Embryonic facial prominence (tissue), 1 donor: Measurements from ENCODE around the gene IL34.

Experiments used
- DNase-seq: peaks from one replicate; pipeline ENCODE4 v3.0.0-alpha.2; 2016; ENCODE audit errors: extremely low spot score

The IL34 gene

GRCh38 chr16:70701036-70701435 is 54.7 kb downstream of the IL34 start:
- DNase-seq, result no peak

- no peak for DNase-seq
Observed at GRCh38 chr16:70701596-70701995, 55.2 kb downstream of the IL34 start.

- no peak for DNase-seq
Observed at GRCh38 chr16:70701998-70702397, 55.6 kb downstream of the IL34 start.

- DNase-seq, result no peak
Observed at GRCh38 chr16:70702624-70703023, 56.3 kb downstream of the IL34 start.

GRCh38 chr16:70703041-70703834 is 56.9 kb downstream of the IL34 start:
- DNase-seq, result no peak

- no peak for DNase-seq
Observed at GRCh38 chr16:70703835-70704381, 57.5 kb downstream of the IL34 start.

GRCh38 chr16:70704586-70704985 is 58.2 kb downstream of the IL34 start:
- DNase-seq, result no peak

- DNase-seq, result no peak
Observed at GRCh38 chr16:70705056-70705455, 58.7 kb downstream of the IL34 start.

GRCh38 chr16:70706948-70707465 is 60.6 kb downstream of the IL34 start:
- peak; percentile 55 for DNase-seq

GRCh38 chr16:70708366-70709246 is 62.2 kb downstream of the IL34 start:
- no peak for DNase-seq

GRCh38 chr16:70709457-70709856 is 63.1 kb downstream of the IL34 start:
- DNase-seq, result no peak

- DNase-seq, result no peak
Observed at GRCh38 chr16:70709942-70710341, 63.6 kb downstream of the IL34 start.
